ENCODE results near the gene FCRLB. TPM values are rescaled to one million over a fixed set of nuclear protein-coding genes. Genes with fewer than 3 reads are reported as not detected.

The FCRLB gene
- polyA plus RNA-seq, 2 of the 4 experiments (the other 2 are of a cell fraction): 0.48 to 0.75 TPM

DNA sequence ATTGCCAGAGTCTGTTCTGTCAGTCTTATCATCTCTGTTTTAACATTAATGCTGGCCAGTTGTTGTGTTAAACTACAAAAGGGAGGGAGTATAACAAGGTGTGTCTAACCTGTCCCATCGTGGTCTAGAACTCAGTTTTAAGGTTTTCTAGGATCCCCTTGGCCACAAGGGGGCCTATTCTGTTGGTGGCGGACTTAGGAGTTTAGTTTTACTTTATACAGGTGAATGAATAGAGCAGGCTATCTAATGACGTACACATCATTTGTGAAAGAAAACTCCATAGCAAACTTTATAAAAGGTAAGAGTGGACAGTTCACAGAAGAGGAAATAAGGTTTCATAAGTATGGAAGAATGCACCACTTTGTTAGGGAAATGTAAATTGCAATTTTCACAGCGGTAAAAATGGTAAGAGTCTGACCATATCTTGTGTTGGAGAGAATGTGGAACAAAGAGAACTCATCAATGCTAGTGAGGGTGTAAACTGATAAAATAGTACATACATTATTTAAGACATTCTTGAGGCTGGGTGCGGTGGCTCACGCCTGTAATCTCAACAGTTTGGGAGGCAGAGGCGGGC, 42.3 kb downstream of the FCRLB start:
- ChIA-PET POLR2A (interaction anchor here (0.6 kb wide), 2 partner anchors 8 to 9 kb away, joined by 5 to 8 read pairs; no protein-coding TSS in a partner anchor), CTCF (interaction anchor here (0.6 to 2.9 kb wide), 4 partner anchors 14 to 274 kb away, joined by 3 to 13 read pairs (median 7); partner anchors contain the start of gene DUSP12)
- DNase-seq (ENCODE audit: low read depth in 1 of 2, low spot score in 1 of 2) (peak; percentile 47 to 63), ATAC-seq (peak in 1 of 2 experiments; percentile 56; a peak in 3 of 6 replicates), FAIRE-seq (peak; percentile 54)
- Histone ChIP-seq H3K9me3 (no peaks in the 10 kb centered on the region), H3K4me2 (peak overlapping the region; percentile 90; the same call in 1 of the 3 replicates), H3K4me3 (no peak overlapping the region), H3K4me1 (peaks cover 10% of the 10 kb centered on the region; the same call in 1 of the 3 replicates), H3K27ac (no peak overlapping the region)
- 57% methylated on average over 7 of the region's 7 CpGs for WGBS (ENCODE audit: missing lambda C conversion rate)
- TF ChIP-seq RAD21 (conservative IDR thresholded peaks at IDR 0.05 in 1 of 2, IDR thresholded peaks at IDR 0.05 in 1 of 2) (peak; percentile 24 to 35; a peak in 3 of 5 replicates), ESRRA (IDR thresholded peaks at IDR 0.05; ENCODE audit: borderline replicate concordance, low read length) (no peak), SMC3 (IDR thresholded peaks at IDR 0.05) (peak; percentile 42; the same call in 1 of the 3 replicates)
- TF ChIP-seq, protein P1, sequence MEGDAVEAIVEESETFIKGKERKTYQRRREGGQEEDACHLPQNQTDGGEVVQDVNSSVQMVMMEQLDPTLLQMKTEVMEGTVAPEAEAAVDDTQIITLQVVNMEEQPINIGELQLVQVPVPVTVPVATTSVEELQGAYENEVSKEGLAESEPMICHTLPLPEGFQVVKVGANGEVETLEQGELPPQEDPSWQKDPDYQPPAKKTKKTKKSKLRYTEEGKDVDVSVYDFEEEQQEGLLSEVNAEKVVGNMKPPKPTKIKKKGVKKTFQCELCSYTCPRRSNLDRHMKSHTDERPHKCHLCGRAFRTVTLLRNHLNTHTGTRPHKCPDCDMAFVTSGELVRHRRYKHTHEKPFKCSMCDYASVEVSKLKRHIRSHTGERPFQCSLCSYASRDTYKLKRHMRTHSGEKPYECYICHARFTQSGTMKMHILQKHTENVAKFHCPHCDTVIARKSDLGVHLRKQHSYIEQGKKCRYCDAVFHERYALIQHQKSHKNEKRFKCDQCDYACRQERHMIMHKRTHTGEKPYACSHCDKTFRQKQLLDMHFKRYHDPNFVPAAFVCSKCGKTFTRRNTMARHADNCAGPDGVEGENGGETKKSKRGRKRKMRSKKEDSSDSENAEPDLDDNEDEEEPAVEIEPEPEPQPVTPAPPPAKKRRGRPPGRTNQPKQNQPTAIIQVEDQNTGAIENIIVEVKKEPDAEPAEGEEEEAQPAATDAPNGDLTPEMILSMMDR (IDR thresholded peaks at IDR 0.05): peak; percentile 56

DNA sequence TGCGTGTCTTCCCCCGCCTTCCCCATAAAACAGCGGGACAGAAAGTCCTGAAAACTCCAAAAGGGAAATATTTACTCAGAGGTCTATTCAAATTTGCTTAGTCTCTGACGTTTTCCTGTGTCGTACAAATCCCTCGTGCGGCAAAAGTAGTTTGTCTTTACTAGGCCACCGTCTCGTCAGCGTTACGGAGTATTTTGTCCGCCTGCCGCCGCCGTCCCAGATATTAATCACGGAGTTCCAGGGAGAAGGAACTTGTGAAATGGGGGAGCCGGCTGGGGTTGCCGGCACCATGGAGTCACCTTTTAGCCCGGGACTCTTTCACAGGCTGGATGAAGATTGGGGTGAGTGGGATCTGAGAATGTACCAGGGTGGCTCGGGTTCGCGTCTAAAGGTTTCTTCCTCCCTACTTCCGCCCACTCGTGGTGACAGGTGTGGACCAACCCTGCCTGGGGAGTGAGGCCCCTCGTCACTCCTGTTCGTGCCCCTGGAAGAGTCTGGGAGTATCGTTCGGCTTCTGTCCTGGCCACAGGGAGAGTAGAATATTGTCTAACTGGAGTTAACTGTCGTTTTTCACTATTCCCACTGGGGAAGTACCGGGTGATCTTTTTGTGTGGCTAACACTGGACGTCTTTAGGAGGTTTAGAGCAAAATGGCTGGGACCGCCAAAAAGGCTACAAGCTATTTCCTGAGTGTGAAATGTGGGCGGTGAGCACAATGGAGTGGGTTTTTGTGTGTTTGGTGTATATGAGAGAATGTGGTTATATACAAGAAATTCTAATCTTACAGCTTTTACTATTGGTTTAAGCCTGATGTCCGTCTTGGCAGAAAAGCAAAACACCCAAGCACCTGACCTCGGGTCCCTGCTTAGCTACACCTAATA, 45.0 kb downstream of the FCRLB start, which contains the start of gene ATF6:
Gene ATF6 (plus strand): TSS at position 219 of the 880 bp plus-strand sequence. CDS start 41 bp downstream, at position 260.
- H3K4me3 ChIP-seq: peak within 1 kb of the TSS; percentile 93
- ChIA-PET POLR2A (interaction anchor here (0.9 kb wide), 1 partner anchor 17 kb away, joined by 5 read pairs; the partner anchor contains the start of gene DUSP12), CTCF (interaction anchor here (1.0 to 1.3 kb wide), 3 partner anchors 10 to 271 kb away, joined by 3 read pairs; no protein-coding TSS in a partner anchor)
- peak; percentile 78 to 97 for DNase-seq (ENCODE audit: low read depth in 1 of 2, low spot score in 1 of 2)
- H3K9me3 ChIP-seq: no peaks in the 10 kb centered on the region
- peak within 1 kb of the TSS; percentile 90 for H3K4me2 ChIP-seq
- peaks cover 10% of the 10 kb centered on the region; the same call in 1 of the 3 replicates for H3K4me1 ChIP-seq
- 1% methylated on average over 30 of the region's 35 CpGs for WGBS (ENCODE audit: missing lambda C conversion rate)
- FAIRE-seq: no peak
- ATAC-seq: peak; percentile 75 to 84
- peak within 1 kb of the TSS; percentile 92 to 94 for H3K27ac ChIP-seq
- TF ChIP-seq RARB (CRISPR knock-in tag; IDR thresholded peaks at IDR 0.05) (no peak), ZFP36 (IDR thresholded peaks at IDR 0.05; ENCODE audit: borderline replicate concordance, partially characterized antibody) (peak; percentile 41), HOXB13 (CRISPR knock-in tag; IDR thresholded peaks at IDR 0.05; ENCODE audit: low read depth) (no peak), POLR2AphosphoS2 (conservative IDR thresholded peaks at IDR 0.05; ENCODE audit: low read length) (no peak), CEBPB (IDR thresholded peaks at IDR 0.05) (peak in 1 of 2 experiments; percentile 61; a peak in 2 of 4 replicates), MYC (IDR thresholded peaks at IDR 0.05; ENCODE audit: borderline replicate concordance, low read length) (peak; percentile 80), JUN (IDR thresholded peaks at IDR 0.05) (peak; percentile 70 to 89; a peak in 4 of 5 replicates), PHF8 (IDR thresholded peaks at IDR 0.05; ENCODE audit: borderline replicate concordance, low read depth) (peak; percentile 87), EP300 (IDR thresholded peaks at IDR 0.05) (0 out of 5 replicates have a peak, but pooled peaks of 1 of the 2 experiments have one; percentile 19), NR3C1 (IDR thresholded peaks at IDR 0.05) (no peak), BHLHE40 (IDR thresholded peaks at IDR 0.05; ENCODE audit: low read depth, low read length) (peak; percentile 48; the same call in 1 of the 2 replicates), POLR2A (IDR thresholded peaks at IDR 0.05; ENCODE audit: low read length) (peak; percentile 43), MAZ (IDR thresholded peaks at IDR 0.05; ENCODE audit: borderline replicate concordance, low read depth, low read length) (no peak), GATA3 (IDR thresholded peaks at IDR 0.05; ENCODE audit: borderline replicate concordance) (peak; percentile 69), FOSL2 (IDR thresholded peaks at IDR 0.05) (no peak), FOSL2 (CRISPR knock-in tag; IDR thresholded peaks at IDR 0.05) (peak; percentile 70), MAFK (IDR thresholded peaks at IDR 0.05; ENCODE audit: partially characterized antibody) (peak; percentile 24), RFX5 (IDR thresholded peaks at IDR 0.05) (peak; percentile 20; the same call in 1 of the 2 replicates)
- TF ChIP-seq, protein P2, sequence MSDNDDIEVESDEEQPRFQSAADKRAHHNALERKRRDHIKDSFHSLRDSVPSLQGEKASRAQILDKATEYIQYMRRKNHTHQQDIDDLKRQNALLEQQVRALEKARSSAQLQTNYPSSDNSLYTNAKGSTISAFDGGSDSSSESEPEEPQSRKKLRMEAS (IDR thresholded peaks at IDR 0.05): peak; percentile 94
- TF ChIP-seq, protein P3, sequence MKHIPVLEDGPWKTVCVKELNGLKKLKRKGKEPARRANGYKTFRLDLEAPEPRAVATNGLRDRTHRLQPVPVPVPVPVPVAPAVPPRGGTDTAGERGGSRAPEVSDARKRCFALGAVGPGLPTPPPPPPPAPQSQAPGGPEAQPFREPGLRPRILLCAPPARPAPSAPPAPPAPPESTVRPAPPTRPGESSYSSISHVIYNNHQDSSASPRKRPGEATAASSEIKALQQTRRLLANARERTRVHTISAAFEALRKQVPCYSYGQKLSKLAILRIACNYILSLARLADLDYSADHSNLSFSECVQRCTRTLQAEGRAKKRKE (CRISPR knock-in tag; IDR thresholded peaks at IDR 0.05; ENCODE audit: low read depth): no peak
- TF ChIP-seq, protein P4, sequence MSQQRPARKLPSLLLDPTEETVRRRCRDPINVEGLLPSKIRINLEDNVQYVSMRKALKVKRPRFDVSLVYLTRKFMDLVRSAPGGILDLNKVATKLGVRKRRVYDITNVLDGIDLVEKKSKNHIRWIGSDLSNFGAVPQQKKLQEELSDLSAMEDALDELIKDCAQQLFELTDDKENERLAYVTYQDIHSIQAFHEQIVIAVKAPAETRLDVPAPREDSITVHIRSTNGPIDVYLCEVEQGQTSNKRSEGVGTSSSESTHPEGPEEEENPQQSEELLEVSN (IDR thresholded peaks at IDR 0.05; ENCODE audit: borderline replicate concordance, low read depth): peak; percentile 57; the same call in 1 of the 2 replicates
- TF ChIP-seq, protein P5, sequence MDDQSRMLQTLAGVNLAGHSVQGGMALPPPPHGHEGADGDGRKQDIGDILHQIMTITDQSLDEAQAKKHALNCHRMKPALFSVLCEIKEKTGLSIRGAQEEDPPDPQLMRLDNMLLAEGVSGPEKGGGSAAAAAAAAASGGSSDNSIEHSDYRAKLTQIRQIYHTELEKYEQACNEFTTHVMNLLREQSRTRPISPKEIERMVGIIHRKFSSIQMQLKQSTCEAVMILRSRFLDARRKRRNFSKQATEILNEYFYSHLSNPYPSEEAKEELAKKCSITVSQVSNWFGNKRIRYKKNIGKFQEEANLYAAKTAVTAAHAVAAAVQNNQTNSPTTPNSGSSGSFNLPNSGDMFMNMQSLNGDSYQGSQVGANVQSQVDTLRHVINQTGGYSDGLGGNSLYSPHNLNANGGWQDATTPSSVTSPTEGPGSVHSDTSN (IDR thresholded peaks at IDR 0.05): 0 out of 2 replicates have a peak, but pooled peaks have one; percentile 65

Measured in A549 (cell line).